Left renal pelvis (tissue), 4 donors: ENCODE data around the gene BRCC3. TPM values are rescaled to one million over a fixed set of nuclear protein-coding genes. Genes with fewer than 3 reads are reported as not detected.
"Not testable (repeated sequence)": the region's sequence is repeated elsewhere in the genome, so short reads cannot be mapped to it uniquely, and the experiment has no call there.

Experiments used
- DNase-seq, 4 donors: peaks; one replicate each; pipeline ENCODE4 v3.0.0-alpha.2; 2013; ENCODE audit warnings: low read depth in 4 of 4, low spot score in 3 of 4
- polyA plus RNA-seq, 4 donors: library from polyadenylated mRNA; unstranded; fragments of 120-200 nt; gene quantifications; one replicate each; pipeline ENCODE4 v1.2.1, GENCODE V29; 2013; ENCODE audit not compliant: insufficient read length in 4 of 4

BRCC3 gene
- polyA plus RNA-seq, 4 donors: 16.6 to 34.8 (median 27.4) TPM

- no peak for DNase-seq
These were observed 72.7 kb downstream of the BRCC3 start for GRCh38 chrX:155143959-155144548.

DNA sequence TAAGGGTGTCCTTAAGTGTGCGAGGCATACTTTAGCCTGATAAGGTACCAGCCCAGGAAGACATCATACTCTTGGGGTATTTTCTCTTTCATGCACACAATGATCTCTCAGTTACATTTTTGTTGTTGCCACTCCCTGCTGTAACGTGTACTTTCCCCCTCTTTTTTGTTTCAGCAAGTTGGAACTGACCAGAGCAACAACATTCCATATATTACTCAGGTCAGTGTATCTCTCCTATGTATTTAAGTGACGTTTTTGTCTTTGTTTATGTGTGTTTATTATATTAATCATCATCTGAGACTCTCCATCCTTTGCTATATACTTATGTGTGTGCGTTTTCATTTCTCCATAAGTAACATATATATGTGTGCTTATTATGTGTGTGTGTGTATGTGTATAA is 73.6 kb downstream of the BRCC3 start:
- no peak for DNase-seq

DNA sequence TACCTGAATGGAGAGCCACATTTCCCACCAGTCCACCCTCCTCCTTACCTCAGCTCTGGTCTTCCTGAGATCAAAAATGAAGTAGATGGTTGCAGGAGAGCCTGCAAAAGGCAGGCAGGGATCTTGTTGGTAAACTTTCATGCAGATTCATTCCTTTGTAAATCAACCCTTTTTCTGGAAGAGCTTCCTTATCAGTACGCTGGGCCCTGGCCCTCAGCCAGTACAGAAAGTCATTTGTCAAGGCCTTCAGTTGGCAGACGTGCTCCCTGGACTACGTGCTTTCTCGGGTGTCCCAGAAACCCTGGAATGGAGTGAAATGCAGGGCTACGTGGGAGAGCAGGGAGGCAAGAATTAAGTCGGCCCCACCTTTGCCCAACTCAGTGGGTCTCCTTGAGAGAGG is 76.3 kb downstream of the BRCC3 start:
- DNase-seq: not testable (repeated sequence)

DNA sequence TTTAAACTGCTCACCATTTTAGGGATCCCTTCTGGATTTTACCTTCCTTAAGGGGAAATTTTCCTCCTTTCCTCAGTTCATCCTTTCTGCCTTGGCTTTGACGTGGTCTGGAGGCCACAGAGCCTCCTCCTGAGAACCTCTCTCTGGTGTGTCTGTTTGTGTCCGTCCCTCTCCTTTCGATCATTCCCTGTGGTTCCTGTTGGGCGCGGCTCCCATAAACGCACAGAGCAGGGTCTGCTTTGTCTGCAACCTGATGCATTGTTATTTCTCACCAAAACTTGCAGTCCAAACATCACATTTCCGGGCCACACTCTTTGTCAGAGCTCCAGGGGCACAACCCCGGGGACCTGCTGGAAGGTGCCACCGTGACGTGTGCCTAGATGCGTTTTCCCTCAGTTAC is 76.9 kb downstream of the BRCC3 start:
- not testable (repeated sequence) for DNase-seq

- no peak for DNase-seq
These were observed 77.6 kb downstream of the BRCC3 start for GRCh38 chrX:155148724-155149537.

- DNase-seq: no peak
These were observed 98.6 kb downstream of the BRCC3 start for GRCh38 chrX:155169881-155170280.

Other genes starting within 250 kb of the BRCC3 start
- gene SMIM9, start 236.8 kb upstream of the BRCC3 start, polyA plus RNA-seq: not detected
- 10 to 100 TPM; 13.3 to 21.8 (median 17.1) TPM for gene F8A1, start 185.2 kb upstream of the BRCC3 start, polyA plus RNA-seq
- gene F8, start 48.8 kb upstream of the BRCC3 start, polyA plus RNA-seq: 10 to 100 TPM in 3 of 4 donors, 1 to 10 TPM in 1; 7.8 to 15.6 (median 13.7) TPM
- gene FUNDC2, start 44.7 kb upstream of the BRCC3 start, polyA plus RNA-seq: 100 to 1,000 TPM; 103 to 129 (median 112) TPM
- gene CMC4, start 372 bp upstream of the BRCC3 start, polyA plus RNA-seq: 1 to 10 TPM; 5.9 to 9.4 (median 6.9) TPM
- gene MTCP1, start 372 bp upstream of the BRCC3 start, polyA plus RNA-seq: 10 to 100 TPM; 15.1 to 29.1 (median 20.0) TPM
- gene VBP1, start 145.0 kb downstream of the BRCC3 start, polyA plus RNA-seq: 100 to 1,000 TPM in 1 of 4 donors, 10 to 100 TPM in 3; 75.3 to 119 (median 82.7) TPM
- 1 to 10 TPM; 1.1 to 3.6 (median 3.3) TPM for gene RAB39B, start 193.0 kb downstream of the BRCC3 start, polyA plus RNA-seq